Measurements from ENCODE around the gene THUMPD2.

Gene THUMPD2

DNA sequence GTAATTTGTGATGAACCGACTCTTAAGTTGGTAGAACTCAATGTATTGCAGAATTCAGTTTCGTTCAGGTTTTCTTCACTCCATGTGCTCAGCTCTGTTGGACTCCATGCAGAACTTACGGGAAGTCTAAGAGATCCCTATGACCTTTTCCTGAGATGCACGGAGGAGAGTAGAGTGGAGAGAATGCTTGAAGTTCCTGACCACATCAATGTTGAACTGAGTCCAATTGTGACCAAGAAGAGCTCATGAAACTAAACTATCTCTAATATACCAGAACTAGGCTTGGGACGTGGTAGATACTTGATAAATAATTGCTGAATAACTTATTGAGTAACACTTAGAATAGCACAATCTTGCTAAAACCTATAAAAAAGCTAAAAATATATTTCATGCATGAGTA is 66.1 kb downstream of the THUMPD2 start:
- Histone ChIP-seq H3K27me3 (ENCODE audit: control insufficient read depth, insufficient read depth, low read length) (no peaks in the 10 kb centered on the region), H3K36me3 (ENCODE audit: control insufficient read depth, insufficient read depth, low read length) (no peaks in the 10 kb centered on the region), H3K4me1 (ENCODE audit: control insufficient read depth, insufficient read depth, low read length) (no peaks in the 10 kb centered on the region)

DNA sequence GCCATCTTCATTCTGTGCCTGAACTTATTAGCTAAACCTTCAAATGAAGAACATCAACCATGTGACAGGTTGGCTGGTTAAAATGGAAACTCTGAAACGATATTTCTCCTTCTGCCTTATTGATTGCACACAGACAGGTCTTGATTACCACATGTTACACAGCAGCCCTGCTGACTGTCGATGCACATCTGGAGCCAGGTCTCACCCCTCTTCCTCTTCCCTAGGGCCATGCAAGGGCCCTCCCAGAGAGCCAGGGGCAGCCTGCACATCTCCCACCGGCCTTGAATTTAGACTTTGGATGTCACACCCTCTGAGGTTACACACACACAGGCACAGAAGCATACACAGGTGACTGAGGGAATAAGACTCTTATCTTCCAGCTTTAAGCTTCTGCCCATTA is 68.3 kb downstream of the THUMPD2 start:
- no peaks in the 10 kb centered on the region for H3K27me3 ChIP-seq (ENCODE audit: control insufficient read depth, insufficient read depth, low read length)
- H3K4me1 ChIP-seq (ENCODE audit: control insufficient read depth, insufficient read depth, low read length), result no peaks in the 10 kb centered on the region
- H3K36me3 ChIP-seq (ENCODE audit: control insufficient read depth, insufficient read depth, low read length), result no peaks in the 10 kb centered on the region
- no peak overlapping the region for H3K9ac ChIP-seq (ENCODE audit: low read depth, low read length)
- H3K9me3 ChIP-seq (ENCODE audit: control insufficient read depth, insufficient read depth, low read length), result no peaks in the 10 kb centered on the region
- no peak overlapping the region for H3K4me3 ChIP-seq (ENCODE audit: low read depth, low read length)

More for the DNA sequence above, 66.1 kb downstream of the THUMPD2 start:
- H3K9ac ChIP-seq (ENCODE audit: low read depth, low read length), result no peak overlapping the region
- H3K9me3 ChIP-seq (ENCODE audit: control insufficient read depth, insufficient read depth, low read length), result no peaks in the 10 kb centered on the region
- no peak overlapping the region for H3K4me3 ChIP-seq (ENCODE audit: low read depth, low read length)

GRCh38 chr2:39708003-39708402 is 71.1 kb downstream of the THUMPD2 start:
- H3K36me3 ChIP-seq (ENCODE audit: control insufficient read depth, insufficient read depth, low read length), result no peaks in the 10 kb centered on the region
- no peak overlapping the region for H3K4me3 ChIP-seq (ENCODE audit: low read depth, low read length)
- H3K27me3 ChIP-seq (ENCODE audit: control insufficient read depth, insufficient read depth, low read length), result no peaks in the 10 kb centered on the region

DNA sequence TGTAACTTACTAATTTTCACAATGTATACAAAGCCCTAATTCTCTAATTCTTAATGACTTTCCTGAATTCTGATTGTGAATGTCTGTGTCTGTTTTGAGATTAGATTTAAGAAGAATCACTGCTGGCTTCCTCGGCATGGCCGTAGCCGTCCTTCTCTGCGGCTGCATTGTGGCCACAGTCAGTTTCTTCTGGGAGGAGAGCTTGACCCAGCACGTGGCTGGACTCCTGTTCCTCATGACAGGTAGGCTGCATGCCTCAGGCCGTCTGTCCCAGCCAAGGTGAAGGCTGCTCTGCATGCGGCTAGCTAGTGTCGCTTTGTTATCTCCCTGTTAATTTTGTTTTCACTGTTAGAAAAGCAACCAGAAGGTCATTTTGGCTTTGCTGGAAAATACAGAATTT is 72.1 kb downstream of the THUMPD2 start:
- no peaks in the 10 kb centered on the region for H3K9me3 ChIP-seq (ENCODE audit: control insufficient read depth, insufficient read depth, low read length)
- no peak overlapping the region for H3K4me3 ChIP-seq (ENCODE audit: low read depth, low read length)
- no peaks in the 10 kb centered on the region for H3K27me3 ChIP-seq (ENCODE audit: control insufficient read depth, insufficient read depth, low read length)
- H3K4me1 ChIP-seq (ENCODE audit: control insufficient read depth, insufficient read depth, low read length), result no peaks in the 10 kb centered on the region
- H3K9ac ChIP-seq (ENCODE audit: low read depth, low read length), result no peak overlapping the region
- no peaks in the 10 kb centered on the region for H3K36me3 ChIP-seq (ENCODE audit: control insufficient read depth, insufficient read depth, low read length)

More at GRCh38 chr2:39708003-39708402, 71.1 kb downstream of the THUMPD2 start:
- H3K4me1 ChIP-seq (ENCODE audit: control insufficient read depth, insufficient read depth, low read length), result no peaks in the 10 kb centered on the region
- H3K9ac ChIP-seq (ENCODE audit: low read depth, low read length), result no peak overlapping the region
- no peaks in the 10 kb centered on the region for H3K9me3 ChIP-seq (ENCODE audit: control insufficient read depth, insufficient read depth, low read length)

GRCh38 chr2:39706312-39706711 is 72.7 kb downstream of the THUMPD2 start:
- Histone ChIP-seq H3K4me3 (ENCODE audit: low read depth, low read length) (no peak overlapping the region), H3K27me3 (ENCODE audit: control insufficient read depth, insufficient read depth, low read length) (no peaks in the 10 kb centered on the region), H3K4me1 (ENCODE audit: control insufficient read depth, insufficient read depth, low read length) (no peaks in the 10 kb centered on the region), H3K9me3 (ENCODE audit: control insufficient read depth, insufficient read depth, low read length) (no peaks in the 10 kb centered on the region), H3K36me3 (ENCODE audit: control insufficient read depth, insufficient read depth, low read length) (no peaks in the 10 kb centered on the region), H3K9ac (ENCODE audit: low read depth, low read length) (no peak overlapping the region)

GRCh38 chr2:39705638-39706037 is 73.4 kb downstream of the THUMPD2 start:
- Histone ChIP-seq H3K4me3 (ENCODE audit: low read depth, low read length) (no peak overlapping the region), H3K9me3 (ENCODE audit: control insufficient read depth, insufficient read depth, low read length) (no peaks in the 10 kb centered on the region), H3K36me3 (ENCODE audit: control insufficient read depth, insufficient read depth, low read length) (no peaks in the 10 kb centered on the region), H3K4me1 (ENCODE audit: control insufficient read depth, insufficient read depth, low read length) (no peaks in the 10 kb centered on the region), H3K9ac (ENCODE audit: low read depth, low read length) (no peak overlapping the region), H3K27me3 (ENCODE audit: control insufficient read depth, insufficient read depth, low read length) (no peaks in the 10 kb centered on the region)

DNA sequence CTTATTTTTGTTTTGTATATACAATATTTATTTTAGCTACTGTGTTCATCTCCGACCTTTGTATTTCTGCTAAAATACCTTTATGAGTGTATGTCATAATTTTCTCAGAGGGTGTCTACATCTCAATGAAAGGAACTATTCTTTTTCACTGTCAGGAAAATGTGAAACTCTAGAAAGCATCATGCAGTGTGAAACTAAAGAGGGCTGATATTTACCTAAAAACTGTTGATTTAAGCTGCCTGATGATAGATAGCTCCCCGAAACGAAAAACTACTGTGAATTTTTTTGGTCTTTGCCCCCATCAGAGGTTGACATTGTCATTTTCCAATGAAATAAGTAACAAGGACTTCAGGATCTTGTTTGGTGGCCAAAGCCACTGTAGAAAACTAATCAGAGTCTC is 74.5 kb downstream of the THUMPD2 start:
- Histone ChIP-seq H3K4me1 (ENCODE audit: control insufficient read depth, insufficient read depth, low read length) (no peaks in the 10 kb centered on the region), H3K9ac (ENCODE audit: low read depth, low read length) (no peak overlapping the region), H3K36me3 (ENCODE audit: control insufficient read depth, insufficient read depth, low read length) (no peaks in the 10 kb centered on the region), H3K4me3 (ENCODE audit: low read depth, low read length) (no peak overlapping the region), H3K27me3 (ENCODE audit: control insufficient read depth, insufficient read depth, low read length) (no peaks in the 10 kb centered on the region), H3K9me3 (ENCODE audit: control insufficient read depth, insufficient read depth, low read length) (no peaks in the 10 kb centered on the region)

DNA sequence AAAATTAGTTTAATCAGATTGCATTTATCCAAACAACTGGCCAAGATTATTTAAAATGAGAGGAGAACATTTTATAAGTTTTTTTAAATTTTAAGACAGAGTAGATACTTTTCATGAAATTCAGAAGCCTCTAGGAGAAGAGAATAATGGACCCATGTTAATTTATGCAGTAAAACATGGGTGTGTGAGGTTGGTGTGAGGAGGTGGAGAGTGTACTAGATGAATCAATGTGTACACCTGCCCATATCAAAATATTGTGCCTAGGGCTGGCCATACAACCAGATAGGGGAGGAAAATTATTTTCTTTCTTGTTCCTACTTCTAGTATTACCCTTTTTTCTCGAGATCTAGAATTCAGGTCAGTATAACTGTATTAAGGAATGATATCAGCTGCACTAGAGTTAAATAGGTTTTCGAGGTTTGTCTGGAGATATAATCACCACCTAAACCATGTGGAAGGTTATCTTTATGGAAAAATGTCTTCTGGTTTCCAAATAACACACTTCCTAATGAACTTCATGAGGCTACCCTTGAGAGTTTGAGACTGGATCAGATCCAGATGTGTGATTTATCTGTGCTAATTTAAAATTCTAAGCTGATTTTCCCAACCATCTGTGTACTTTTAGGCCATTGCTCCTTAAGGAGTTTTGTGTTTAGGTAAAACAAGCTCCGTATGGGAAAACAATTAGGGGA is 75.7 kb downstream of the THUMPD2 start:
- no peaks in the 10 kb centered on the region for H3K27me3 ChIP-seq (ENCODE audit: control insufficient read depth, insufficient read depth, low read length)
- no peaks in the 10 kb centered on the region for H3K36me3 ChIP-seq (ENCODE audit: control insufficient read depth, insufficient read depth, low read length)

GRCh38 chr2:39701137-39701536 is 77.9 kb downstream of the THUMPD2 start:
- H3K4me1 ChIP-seq (ENCODE audit: control insufficient read depth, insufficient read depth, low read length), result no peaks in the 10 kb centered on the region
- no peak overlapping the region for H3K4me3 ChIP-seq (ENCODE audit: low read depth, low read length)
- H3K9ac ChIP-seq (ENCODE audit: low read depth, low read length), result no peak overlapping the region
- no peaks in the 10 kb centered on the region for H3K9me3 ChIP-seq (ENCODE audit: control insufficient read depth, insufficient read depth, low read length)
- no peaks in the 10 kb centered on the region for H3K36me3 ChIP-seq (ENCODE audit: control insufficient read depth, insufficient read depth, low read length)
- H3K27me3 ChIP-seq (ENCODE audit: control insufficient read depth, insufficient read depth, low read length), result no peaks in the 10 kb centered on the region

More for the DNA sequence above, 75.7 kb downstream of the THUMPD2 start:
- Histone ChIP-seq H3K4me1 (ENCODE audit: control insufficient read depth, insufficient read depth, low read length) (no peaks in the 10 kb centered on the region), H3K4me3 (ENCODE audit: low read depth, low read length) (no peak overlapping the region), H3K9me3 (ENCODE audit: control insufficient read depth, insufficient read depth, low read length) (no peaks in the 10 kb centered on the region), H3K9ac (ENCODE audit: low read depth, low read length) (no peak overlapping the region)

DNA sequence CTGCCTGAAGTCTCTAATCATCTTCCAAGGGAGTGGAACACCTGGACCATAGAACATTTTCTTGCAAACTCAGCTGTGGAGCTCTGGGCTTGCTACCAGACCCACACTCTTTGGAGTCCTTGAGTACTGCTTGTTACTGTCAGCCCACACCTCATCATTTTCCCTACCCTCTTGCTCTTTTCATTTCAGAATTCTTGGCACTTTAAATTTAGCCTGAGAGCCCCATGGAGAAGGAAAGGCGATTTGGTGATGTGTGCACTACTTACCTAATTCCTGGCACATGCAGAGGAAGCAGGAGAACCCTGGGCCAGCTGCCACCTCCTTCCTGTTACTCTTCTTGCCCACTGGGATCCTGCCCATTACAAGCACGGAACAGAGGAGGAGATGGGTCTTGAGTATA is 81.6 kb downstream of the THUMPD2 start:
- Histone ChIP-seq H3K27me3 (ENCODE audit: control insufficient read depth, insufficient read depth, low read length) (no peaks in the 10 kb centered on the region), H3K4me1 (ENCODE audit: control insufficient read depth, insufficient read depth, low read length) (no peaks in the 10 kb centered on the region), H3K9me3 (ENCODE audit: control insufficient read depth, insufficient read depth, low read length) (no peaks in the 10 kb centered on the region), H3K9ac (ENCODE audit: low read depth, low read length) (no peak overlapping the region), H3K36me3 (ENCODE audit: control insufficient read depth, insufficient read depth, low read length) (no peaks in the 10 kb centered on the region), H3K4me3 (ENCODE audit: low read depth, low read length) (no peak overlapping the region)

- Histone ChIP-seq H3K4me3 (ENCODE audit: low read depth, low read length) (no peak overlapping the region), H3K9ac (ENCODE audit: low read depth, low read length) (no peak overlapping the region), H3K4me1 (ENCODE audit: control insufficient read depth, insufficient read depth, low read length) (no peaks in the 10 kb centered on the region), H3K27me3 (ENCODE audit: control insufficient read depth, insufficient read depth, low read length) (no peaks in the 10 kb centered on the region), H3K9me3 (ENCODE audit: control insufficient read depth, insufficient read depth, low read length) (no peaks in the 10 kb centered on the region), H3K36me3 (ENCODE audit: control insufficient read depth, insufficient read depth, low read length) (no peaks in the 10 kb centered on the region)
These were observed 82.2 kb downstream of the THUMPD2 start for GRCh38 chr2:39696838-39697237.

- Histone ChIP-seq H3K36me3 (ENCODE audit: control insufficient read depth, insufficient read depth, low read length) (no peaks in the 10 kb centered on the region), H3K27me3 (ENCODE audit: control insufficient read depth, insufficient read depth, low read length) (no peaks in the 10 kb centered on the region), H3K4me1 (ENCODE audit: control insufficient read depth, insufficient read depth, low read length) (no peaks in the 10 kb centered on the region), H3K9me3 (ENCODE audit: control insufficient read depth, insufficient read depth, low read length) (no peaks in the 10 kb centered on the region), H3K9ac (ENCODE audit: low read depth, low read length) (no peak overlapping the region), H3K4me3 (ENCODE audit: low read depth, low read length) (no peak overlapping the region)
These were observed 82.9 kb downstream of the THUMPD2 start for GRCh38 chr2:39696101-39696553.
